Upper lobe of left lung (tissue), 4 donors: ENCODE data around the gene RIPPLY3.
"Not testable (repeated sequence)": the region's sequence is repeated elsewhere in the genome, so short reads cannot be mapped to it uniquely, and the experiment has no call there.

Experiments used
- CTCF ChIP-seq, 6 experiments: fragments of 450-650 bp in 4 of 6; fragments of 200-600 bp in 2 of 6; sonication (generic) in 2 of 6; IDR thresholded peaks; one replicate each; pipeline ENCODE4 v1.5.1; 2016 to 2019; ENCODE audit warnings: antibody characterized with exemption in 6 of 6
- POLR2A ChIP-seq, 4 donors: fragments of 450-650 bp; IDR thresholded peaks; one replicate each; pipeline ENCODE4 v1.5.1; 2016 to 2017; ENCODE audit warnings: antibody characterized with exemption in 4 of 4, mild to moderate bottlenecking in 2 of 4
- POLR2AphosphoS5 ChIP-seq, 2 donors: sonication (generic); formaldehyde crosslinking; IDR thresholded peaks; one replicate each; pipeline ENCODE4 v1.5.1; 2017; ENCODE audit warnings: antibody characterized with exemption in 2 of 2

DNA sequence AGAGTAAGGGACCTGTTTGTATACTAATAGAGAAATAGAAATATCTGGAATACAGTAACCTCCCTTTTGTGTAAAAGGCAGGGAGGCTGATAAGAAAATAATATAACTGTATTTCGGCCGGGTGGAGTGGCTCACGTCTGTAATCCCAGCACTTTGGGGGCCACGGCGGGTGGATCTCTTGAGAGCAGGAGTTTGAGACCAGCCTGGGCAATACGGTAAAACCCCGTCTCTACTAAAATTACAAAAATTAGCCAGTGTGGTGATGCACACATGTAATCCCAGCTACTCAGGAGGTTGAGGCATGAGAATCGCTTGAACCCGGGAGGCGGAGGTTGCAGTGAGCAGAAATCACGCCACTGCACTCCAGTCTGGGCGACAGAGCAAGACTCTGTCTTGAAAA is 11.2 kb upstream of the RIPPLY3 start:
- not testable (repeated sequence) for TF ChIP-seq POLR2AphosphoS5, POLR2A, CTCF (IDR thresholded peaks at IDR 0.05)
